GM19239 (cell line): ENCODE measurements around the gene HSF2BP.
"Not testable (repeated sequence)": the region's sequence is repeated elsewhere in the genome, so short reads cannot be mapped to it uniquely, and the experiment has no call there.

Experiments
- DNase-seq: peaks from one replicate; pipeline ENCODE4 v3.0.0; 2011; ENCODE audit warnings: low spot score; ENCODE audit not compliant: insufficient read length
- FAIRE-seq: peaks from 2 replicates; lab custom pipeline; 2011; peaks lifted over from hg19 to GRCh38; lab: Jason Lieb, UNC

Gene HSF2BP

DNA sequence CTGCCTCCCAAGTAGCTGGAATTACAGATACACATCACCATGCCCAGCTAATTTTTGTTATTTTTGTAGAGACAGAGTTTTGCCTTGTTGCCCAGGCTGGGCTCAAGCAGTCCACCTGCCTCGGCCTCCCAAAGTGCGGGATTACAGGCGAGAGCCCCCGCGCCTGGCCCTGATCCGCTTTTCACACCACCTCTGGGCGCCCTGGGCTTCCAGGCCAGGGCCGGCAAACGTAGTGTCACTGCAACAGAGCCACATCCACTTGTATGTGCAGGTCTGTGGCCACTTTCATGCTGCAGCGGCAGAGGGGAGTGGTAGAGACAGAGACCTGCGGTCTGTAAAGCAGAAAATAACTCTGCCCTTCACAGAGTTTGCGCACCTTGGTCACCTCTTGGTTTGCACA lies 29.6 kb upstream of the HSF2BP start:
- FAIRE-seq (no peak), DNase-seq (no peak)

DNA sequence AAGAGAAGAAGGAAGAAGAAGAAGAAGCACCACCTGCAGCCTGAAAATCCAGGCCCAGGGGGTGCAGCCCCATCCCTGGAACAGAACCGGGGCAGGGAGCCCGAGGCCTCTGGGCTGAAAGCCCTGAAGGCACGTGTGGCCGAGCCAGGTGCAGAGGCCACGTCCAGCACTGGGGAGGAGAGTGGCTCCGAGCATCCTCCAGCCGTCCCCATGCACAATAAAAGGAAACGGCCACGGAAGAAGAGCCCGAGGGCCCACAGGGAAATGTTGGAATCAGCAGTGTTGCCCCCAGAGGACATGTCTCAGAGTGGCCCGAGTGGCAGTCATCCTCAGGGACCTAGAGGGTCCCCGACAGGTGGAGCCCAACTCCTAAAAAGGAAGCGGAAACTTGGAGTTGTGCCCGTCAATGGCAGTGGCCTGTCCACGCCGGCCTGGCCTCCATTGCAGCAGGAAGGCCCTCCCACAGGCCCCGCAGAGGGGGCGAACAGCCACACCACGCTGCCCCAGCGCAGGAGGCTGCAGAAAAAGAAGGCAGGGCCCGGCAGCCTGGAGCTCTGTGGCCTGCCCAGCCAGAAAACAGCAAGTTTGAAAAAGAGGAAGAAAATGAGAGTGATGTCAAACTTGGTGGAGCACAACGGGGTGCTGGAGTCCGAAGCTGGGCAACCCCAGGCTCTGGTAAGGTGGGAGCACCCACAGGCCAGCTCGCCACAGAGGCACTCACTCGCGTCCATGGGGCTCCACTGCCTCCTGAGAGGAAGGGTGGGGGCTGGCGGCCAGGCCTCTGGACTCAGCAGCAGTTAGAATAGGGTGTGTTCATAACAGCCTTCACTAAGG lies 28.5 kb upstream of the HSF2BP start:
- no peak for DNase-seq
- no peak for FAIRE-seq

DNA sequence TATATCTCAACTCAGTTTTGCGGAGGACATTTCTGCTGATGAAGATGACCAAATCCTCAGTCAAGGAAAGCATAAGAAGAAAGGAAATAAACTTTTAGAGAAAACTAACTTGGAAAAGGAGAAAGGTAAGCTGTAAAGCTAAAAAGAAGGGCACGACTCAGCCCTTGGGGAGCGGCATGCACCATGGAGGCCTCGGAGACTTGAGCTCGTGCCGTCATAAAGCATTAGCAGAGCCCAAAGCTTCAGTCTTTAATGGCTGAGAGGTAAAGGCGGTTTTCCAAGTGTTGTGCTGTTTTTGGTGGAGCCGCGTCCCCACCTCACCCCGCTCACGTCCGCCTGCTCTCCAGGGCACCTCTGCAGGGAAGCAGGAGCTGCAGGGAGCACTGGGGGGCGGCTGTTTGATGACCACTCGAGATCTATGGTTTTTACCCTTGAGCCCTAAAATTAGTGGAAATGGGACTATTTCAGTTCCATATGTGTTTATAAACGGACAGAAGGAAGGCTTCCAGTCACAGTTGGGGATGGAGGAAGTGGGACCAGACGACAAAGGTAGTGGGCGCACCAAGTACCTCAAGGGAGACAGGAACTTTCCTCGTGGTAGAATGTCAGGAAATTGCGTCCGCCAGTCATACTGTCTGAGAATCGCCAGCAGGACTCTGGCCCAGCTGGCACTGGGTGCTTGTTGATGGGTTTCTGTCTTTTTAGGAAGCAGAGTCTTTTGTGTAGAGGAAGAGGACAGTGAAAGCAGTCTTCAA lies 27.7 kb upstream of the HSF2BP start:
- FAIRE-seq (no peak), DNase-seq (no peak)

DNA sequence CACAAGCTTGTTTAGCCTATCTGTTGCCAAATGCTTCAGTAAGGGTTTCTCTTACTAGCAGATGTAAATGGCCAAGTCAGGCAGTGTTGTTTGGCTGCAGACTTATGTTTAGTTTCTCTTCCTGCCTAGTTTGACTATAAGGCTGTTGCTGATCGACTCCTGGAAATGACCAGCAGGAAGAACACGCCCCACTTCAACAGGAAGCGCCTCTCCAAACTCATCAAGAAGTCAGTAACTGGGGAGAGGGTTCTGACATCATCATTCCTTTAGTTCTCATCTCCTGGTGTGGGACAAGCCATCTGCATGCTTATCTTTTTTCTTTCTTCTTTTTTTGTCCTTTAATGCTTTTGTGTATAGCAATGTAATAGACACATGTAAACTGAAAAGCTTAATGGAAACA lies 25.1 kb upstream of the HSF2BP start:
- FAIRE-seq (no peak), DNase-seq (no peak)

DNA sequence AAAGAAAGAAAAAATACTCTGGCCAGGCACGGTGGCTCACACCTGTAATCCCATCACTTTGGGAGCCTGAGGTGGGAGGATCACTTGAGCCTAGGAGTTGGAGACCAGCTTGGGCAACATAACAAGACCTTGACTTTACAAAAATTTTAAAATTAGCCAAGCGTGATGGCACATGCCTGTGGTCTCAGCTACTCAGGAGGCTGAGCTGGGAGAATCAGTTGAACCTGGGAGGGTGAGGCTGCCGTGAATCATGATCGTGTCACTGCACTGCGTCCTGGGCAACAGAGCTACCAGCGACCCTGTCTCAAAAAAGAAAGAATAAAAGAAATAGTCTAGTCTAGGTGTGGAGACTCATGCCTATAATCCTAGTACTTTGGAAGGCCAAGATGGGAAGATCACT lies 22.4 kb upstream of the HSF2BP start:
- no peak for FAIRE-seq
- DNase-seq: no peak

DNA sequence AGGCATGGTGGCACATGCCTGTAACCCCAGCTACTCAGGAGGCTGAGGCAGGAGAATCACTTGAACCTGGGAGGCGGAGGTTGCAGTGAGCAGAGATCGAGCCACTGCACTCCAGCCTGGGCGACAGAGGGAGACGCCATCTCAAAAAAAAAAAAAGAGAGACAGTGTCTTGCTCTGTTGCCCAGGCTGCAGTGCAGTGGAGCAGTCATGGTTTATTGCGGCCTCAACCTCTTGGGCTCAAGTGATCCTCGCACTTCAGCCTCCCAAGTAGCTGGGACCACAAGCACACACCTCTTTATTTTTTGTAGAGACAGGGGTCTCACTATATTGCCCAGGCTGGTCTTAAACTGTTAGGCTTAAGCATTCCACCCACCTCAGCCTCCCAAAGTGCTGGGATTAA lies 21.1 kb upstream of the HSF2BP start:
- not testable (repeated sequence) for FAIRE-seq, DNase-seq

DNA sequence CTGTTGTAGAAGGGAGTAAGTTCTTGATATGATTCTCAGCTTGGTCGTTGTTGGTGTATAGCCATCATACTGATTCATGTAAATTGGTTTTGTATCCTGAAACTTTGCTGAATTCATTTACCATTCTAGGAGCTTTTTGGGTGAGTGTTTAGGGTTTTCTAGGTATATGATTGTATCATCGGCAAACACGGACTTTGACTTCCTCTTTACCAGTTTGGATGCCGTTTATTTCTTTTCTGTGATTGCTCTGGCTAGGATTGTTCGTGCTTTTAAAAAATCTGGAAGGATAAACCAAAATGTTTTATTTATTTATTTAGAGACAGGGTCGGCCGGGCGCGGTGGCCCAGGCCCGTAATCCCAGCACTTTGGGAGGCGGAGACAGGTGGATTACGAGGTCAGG lies 20.7 kb upstream of the HSF2BP start:
- DNase-seq: no peak
- no peak for FAIRE-seq

DNA sequence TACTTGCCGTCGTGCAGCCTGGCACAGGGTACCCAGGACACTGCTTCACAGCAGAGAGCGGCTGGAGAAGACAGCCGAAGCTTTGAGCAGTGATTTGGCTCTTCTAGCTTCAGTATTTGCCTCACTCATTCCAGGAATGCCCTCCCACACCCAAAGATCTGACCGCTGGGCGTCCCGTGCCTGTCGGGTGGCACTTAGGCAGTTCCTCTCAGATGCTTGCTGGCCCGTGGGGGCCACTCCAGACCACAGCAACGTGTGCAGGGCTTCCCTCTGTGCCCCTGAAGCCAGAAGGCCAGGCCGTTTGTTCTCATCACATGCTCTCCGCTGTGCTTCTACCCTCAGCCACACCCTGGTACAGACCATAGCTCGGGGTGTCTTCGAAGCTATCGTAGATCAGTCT lies 17.1 kb upstream of the HSF2BP start:
- DNase-seq (no peak), FAIRE-seq (no peak)

DNA sequence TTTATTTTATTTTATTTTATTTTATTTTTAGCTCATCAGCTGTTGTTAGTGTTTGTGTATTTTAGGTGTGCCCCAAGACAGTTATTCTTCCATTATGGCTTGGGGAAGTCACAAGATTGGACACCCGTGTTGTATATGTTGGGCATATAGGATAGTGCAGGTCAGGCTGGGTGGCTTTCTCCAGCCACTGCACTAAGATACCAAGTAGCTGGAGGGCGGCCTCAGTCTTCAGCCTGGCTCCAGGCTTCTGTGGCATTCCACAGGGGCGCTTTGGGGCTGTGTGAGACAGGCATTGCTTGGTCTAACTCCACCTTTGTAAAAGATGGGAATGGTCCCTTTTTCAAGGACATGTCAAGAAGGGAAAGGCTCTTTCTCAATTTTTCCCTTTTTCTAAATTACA lies 16.6 kb upstream of the HSF2BP start:
- DNase-seq: no peak
- no peak for FAIRE-seq

DNA sequence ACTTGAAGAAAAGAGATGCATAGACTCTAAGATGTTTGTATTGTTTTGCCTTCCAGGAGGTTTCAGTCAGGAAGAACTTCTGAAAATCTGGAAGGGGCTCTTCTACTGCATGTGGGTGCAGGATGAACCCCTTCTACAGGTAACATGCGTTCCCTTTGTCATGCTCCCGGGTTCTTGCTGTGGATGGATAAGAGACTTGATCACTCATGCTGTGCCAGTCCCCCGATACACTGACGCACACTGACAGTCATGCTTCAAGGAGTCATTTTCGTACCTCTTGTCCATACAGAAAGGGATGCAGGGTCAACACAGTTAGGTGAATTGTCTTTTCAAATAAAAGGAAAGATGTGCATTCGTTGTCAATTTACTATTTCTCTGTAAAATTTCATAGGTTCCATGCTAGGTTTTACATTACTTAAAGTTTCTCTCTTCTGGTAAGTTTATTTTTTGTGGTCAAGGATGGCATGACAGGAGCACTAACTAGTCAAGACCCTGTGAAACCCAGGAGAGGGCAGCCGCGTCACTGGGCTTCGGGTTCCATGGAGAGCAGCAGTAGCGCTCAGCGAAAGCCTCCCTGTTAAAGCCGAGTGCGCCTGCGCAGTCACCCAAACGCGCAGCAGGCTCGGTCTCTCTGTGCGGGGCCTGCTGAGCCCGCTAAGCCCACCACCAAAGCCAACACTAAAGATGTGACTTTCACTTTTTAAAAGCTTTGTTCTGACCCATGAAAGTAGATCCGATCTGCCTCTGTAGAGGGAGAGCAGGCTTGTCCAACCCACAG lies 10.7 kb upstream of the HSF2BP start:
- FAIRE-seq: no peak

DNA sequence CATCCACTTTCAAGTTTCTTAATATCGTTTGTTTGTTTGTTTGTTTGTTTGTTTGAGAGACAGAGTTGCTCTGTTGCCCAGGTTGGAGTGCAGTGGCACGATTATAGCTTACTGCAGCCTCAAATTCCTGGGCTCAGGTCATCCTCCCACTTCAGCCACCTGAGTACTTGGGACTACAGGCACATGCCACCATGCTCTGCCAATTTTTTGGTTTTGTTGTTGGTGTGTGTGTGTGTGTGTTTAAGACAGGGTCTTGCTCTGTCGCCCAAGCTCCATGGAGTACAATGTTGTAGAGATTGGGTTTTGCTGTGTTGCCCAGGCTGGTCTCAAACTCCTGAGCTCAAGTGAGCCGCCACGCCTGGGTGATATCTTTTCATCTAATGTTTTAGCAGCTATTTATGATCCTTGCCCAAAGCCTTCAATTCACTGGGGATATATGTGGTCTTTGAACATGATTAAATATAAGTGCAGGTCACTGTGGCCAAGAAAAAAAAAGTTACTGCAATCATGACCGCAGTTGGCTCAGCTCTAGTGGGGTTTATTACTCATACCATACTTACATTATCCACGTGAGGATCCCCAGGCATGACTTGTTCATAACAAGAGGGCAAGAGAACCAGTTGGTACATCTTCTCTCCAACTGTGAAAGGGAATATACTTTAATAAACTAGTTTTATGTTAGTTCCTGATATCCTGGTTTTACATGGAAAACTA lies 8.1 kb upstream of the HSF2BP start:
- FAIRE-seq: no peak
- no peak for DNase-seq

More for the DNA sequence above, 10.7 kb upstream of the HSF2BP start:
- no peak for DNase-seq

DNA sequence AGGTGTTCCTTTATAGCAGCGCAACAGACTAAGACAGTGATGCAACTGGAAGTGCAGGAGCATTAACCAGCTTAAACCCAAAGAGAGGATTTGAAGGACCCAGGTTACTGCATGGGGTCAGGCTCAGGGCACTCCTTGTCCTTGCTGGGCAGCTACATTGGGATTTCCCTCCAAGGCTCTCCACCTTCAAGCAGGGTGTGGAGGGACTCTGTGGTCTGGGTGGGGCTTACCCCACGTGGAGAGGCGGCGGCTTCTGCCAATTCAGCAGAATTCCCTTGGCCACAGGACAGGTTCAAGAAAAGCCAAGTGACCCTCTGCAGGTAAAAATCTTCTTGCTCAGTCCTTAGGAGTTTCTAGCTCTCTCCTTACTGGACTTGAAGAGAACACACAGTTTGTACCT lies 6.6 kb upstream of the HSF2BP start:
- no peak for FAIRE-seq
- DNase-seq: no peak

DNA sequence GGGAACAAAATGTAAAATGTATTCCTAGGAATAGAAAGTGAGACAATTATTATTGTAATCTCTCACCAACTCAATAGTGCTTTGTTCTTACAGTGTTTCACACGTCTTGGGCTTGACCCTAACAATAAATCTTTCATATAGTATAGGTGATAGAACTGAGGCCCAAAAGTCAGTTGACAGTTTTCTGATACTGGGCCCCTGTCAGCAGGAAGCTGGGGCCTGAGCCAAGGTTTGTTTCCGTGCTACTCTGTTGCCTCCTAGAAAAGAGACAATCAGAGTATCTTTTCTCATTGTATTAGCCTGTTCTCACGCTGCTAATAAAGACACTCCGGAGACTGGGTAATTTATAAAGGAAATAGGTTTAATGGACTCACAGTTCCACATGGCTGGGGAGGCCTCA lies 5.1 kb upstream of the HSF2BP start:
- no peak for FAIRE-seq
- no peak for DNase-seq

DNA sequence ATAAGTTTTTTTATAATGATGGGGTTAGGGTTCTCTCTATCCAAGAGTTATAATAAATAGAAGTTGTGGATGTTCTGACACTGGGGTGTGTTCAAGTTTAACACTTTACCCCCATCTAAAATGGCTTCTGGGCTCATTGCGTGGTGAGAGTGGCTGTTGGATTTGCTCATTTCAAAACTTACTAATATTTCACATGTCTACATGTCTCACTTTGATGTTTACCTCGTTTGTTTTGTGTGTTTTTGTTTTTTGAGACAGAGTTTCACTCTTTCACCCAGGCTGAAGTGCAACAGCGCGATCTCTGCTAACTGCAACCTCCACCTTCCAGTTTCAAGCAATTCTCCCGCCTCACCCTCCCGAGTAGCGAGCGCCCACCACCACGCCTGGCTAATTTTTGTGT lies 3.7 kb upstream of the HSF2BP start:
- DNase-seq (no peak), FAIRE-seq (no peak)

DNA sequence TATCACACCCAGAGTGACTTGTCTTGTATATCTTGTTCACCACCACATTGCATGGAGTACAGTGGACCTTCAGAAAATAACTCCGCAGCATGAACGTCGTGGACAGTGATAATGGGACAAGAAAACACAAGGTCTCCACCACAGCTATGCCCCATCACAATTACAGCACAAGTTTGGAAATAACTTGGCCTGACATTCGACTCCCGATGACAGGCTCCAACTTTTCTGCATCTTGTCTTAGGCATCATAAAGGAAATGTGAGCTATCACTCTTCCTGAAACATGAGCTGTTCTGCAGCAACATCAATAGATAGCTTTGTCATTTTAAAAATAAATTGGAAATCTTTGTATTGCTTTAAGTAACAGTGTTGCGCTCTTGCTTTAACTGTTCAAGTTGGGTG lies 3.0 kb upstream of the HSF2BP start:
- FAIRE-seq (no peak), DNase-seq (no peak)

DNA sequence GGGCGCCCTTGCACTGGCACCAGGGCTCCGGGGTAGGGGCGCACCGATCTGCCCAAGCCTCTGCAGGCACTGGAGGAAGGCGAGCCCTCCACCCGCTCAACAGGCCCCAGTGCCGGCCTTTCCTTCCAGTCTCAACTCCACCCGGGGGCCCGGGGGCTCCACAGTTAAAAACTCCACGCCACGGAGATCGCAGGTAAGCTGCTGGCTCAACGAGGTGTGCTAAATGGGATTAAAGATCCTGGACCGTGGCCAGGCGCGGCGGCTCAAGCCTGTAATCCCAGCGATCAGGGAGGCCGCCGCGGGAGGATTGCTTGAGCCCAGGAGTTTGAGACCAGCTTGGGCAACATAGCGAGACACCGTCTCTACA lies 536 bp downstream of the HSF2BP start:
- DNase-seq (no peak), FAIRE-seq (no peak)

DNA sequence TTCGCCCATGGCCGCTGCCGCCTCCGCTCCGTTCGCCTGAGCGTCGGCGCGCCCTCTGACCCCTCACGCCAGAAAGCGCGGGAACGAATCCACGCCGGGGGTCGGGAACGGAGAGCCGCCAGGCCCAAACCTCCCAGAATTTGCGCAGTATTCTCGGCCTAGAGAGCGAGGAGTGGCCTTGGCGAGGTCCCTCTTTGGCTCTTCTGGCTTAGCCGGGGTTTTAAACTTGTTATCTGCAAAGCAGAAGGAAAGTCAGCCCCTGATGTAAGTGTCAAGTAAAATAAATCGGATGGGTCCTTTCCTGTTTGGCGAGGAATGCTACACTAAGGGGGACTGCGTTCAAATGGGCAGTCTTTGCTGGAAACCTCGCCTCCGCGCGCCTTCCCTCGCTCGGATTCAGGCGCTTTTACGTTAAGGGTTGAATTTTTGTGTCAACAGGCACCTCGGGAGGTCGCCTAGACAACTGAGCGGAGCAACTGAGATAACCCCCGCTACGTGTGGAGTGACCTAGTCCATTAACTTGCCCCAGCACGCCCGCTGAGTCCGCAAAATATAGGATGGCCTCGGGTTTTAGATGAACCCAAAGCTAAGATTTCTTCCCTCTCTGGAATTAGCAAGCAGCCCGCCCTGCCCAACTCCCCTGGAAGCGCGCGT lies 1.1 kb downstream of the HSF2BP start:
- DNase-seq (no peak), FAIRE-seq (no peak)

DNA sequence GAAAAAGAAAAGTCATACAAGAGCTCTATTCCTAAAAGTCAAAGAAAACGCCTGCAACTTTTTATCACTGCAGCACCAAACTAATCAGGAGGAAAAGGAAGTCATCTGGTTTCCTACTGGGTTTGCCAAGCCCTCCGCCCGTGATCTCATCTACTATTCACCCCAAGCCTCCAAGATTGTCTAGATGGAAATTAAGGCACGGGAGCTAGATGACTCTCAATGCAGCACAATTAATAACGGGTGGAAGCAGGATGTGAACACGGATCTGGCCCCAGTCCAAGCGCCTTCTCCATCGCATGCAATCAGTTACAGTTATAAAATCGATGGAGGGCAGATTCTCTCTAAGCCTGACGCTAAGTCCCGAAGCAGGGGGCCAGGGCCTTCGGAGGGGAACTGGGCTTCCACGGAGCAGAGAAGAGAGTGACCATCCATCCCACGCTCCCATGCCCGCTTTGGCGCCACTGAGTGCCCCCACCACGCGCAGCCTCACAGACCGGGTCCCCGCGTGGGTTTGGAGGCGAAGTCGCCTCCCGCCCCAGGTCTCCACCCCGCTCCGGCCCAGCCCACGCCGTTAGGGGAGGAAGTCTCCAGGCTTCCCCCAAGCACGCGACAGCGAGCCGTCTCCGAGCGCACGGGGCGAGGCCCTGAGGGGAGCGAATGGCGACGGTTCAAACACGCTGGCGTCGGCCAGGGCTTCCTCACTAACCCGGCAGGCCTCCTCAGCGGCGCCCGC lies 1.8 kb downstream of the HSF2BP start:
- DNase-seq (no peak), FAIRE-seq (no peak)

DNA sequence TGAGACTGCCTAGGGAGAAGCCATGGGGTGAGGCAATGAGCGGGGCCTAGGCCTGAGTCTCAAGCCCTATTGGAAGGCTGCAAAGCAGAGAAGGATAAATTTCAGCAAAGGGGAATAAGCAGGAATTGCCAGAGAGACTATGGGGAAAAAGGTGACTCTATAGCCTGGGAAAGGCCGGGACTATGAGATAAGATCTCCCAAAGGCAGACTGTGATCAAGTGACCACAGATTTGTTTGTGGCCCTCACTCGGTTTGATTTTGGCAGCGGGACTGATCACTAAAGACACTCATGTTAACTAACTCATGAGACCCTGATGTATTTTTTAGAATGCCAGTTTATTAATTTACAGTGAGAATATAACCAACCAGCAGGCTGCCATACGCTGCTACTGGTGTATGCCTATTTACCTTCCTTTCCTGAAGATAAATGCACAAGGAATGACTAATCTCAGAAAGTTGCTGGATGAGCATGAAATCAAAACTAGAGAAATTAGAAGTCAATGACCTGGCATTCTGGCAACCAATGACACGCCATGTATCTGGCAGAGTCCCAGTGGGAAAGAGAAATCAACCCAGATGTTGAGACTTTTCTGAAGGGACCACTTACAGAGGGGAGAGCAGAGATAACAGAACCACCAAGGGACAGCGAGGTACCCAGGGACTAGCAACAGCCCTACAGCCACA lies 4.3 kb downstream of the HSF2BP start:
- DNase-seq (no peak), FAIRE-seq (no peak)
